ENCODE measurements around the gene ZCCHC9.
"Not testable (repeated sequence)": the region's sequence is repeated elsewhere in the genome, so short reads cannot be mapped to it uniquely, and the experiment has no call there.

Gene ZCCHC9

GRCh38 chr5:81308836-81309235 lies 7.4 kb downstream of the ZCCHC9 start:
- DNase-seq: no peak

- DNase-seq: no peak
Measured at GRCh38 chr5:81310402-81311063, 9.1 kb downstream of the ZCCHC9 start.

DNA sequence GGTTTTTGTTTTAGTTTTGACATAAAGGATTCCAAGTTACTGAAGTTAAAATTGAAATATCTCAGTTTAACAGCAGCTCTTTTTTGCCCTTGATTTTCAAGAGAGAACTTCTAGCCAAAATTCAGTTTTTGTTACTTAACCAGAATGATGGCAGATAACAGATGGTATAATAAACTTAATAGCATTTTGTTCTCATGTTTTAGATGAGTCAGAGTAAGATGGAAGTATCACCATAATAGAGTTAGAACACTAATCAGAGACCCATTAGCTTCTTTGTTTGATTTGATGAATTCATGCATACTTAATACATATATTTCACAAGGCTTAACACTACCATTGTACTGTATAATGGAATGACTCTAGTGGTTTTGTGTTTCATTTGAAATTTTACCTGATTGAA lies 11.9 kb downstream of the ZCCHC9 start:
- no peak for DNase-seq

DNA sequence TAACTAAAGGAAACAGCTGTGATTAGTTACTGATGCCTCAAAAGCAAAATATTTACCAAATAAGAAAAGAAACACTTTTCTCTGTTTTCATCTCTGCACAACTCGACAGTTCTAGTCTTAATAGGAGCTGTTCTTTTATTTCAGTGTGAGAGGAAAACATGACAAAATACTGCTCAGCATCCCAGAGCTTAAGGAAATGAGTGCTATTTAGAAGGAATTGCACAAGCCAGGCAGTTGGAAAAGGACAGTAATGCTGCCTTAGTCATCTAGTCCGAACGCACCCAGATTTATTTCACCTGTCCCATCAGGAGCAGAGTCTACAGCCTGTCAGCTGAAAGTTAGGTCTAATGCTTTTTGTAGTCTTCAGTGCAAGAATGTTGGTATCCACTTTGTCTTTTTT lies 12.3 kb downstream of the ZCCHC9 start:
- DNase-seq: no peak

DNA sequence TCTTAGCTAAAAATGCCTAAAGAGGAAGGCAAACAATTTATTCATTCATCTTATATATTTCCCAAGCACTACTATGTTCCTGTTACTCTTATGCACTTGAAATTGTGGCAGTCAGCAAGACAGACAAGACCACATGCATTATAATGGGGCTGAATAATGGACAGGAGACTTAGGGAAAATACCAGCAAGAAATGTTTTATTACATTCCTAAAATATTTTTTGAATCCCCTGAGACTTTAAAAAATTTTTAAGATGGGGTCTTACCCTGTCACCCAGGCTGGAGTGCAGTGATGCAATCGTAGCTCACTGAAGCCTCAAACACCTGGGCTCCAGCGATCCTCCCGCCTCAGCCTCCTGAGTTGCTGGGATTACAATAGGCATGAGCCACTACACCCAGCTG lies 13.2 kb downstream of the ZCCHC9 start:
- DNase-seq: no peak

- no peak for DNase-seq
Measured at GRCh38 chr5:81315336-81315735, 13.9 kb downstream of the ZCCHC9 start.

DNA sequence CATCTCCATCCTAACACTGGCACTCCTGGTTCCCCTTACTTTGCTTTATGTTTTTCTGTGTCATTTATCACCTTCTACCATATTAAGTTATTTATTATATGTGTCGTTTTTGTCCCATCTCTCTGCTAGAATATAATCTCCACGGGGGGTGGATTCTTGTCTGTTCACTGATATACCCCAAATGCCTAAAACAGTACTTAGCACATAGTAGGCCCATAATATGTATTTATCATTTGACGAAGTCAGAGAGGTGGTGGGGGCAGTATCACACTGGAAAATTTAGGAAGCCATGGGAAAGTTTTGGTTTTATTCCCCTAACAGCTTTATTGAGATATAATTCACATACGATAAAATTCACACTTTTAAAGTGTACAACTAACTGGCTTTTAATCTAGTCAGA lies 14.4 kb downstream of the ZCCHC9 start:
- DNase-seq: no peak

- DNase-seq: no peak
Measured at GRCh38 chr5:81316571-81316970, 15.2 kb downstream of the ZCCHC9 start.

DNA sequence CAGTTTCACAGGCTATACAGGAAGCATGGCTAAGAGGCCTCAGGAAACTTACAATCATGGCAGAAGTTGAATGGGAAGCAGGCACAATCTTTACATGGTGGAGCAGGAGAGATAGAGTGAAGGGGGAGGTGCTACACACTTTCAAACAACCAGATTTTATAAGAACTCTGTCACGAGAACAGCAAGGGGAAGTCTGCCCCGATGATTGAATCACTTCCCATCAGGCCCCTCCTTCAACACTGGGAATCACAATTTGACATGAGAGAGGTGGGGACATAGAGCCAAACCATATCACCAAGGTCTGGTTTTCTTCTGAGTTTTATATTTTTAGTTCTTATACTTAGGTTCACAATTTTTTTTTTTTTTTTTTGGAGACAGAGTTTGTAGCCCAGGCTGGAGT lies 16.1 kb downstream of the ZCCHC9 start:
- no peak for DNase-seq

DNA sequence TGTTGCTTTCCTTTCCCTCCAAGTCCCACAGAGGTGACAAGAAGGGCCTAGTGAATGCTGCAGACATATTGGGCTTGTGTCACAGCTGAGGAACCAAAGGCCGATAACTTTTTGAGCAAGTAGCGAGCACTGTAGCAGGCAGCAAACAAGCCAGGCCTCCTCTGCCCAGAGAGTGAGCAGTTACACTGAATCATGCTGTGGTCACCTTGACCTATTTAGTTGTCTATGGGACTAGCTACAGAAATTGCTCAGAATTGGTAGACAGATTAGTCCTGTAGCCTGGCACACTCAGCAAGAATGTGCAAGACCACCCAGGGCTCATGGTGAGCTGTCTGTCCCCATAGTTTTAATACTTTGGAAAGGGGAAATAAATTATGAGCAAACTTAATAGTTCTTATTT lies 25.2 kb downstream of the ZCCHC9 start:
- no peak for DNase-seq

DNA sequence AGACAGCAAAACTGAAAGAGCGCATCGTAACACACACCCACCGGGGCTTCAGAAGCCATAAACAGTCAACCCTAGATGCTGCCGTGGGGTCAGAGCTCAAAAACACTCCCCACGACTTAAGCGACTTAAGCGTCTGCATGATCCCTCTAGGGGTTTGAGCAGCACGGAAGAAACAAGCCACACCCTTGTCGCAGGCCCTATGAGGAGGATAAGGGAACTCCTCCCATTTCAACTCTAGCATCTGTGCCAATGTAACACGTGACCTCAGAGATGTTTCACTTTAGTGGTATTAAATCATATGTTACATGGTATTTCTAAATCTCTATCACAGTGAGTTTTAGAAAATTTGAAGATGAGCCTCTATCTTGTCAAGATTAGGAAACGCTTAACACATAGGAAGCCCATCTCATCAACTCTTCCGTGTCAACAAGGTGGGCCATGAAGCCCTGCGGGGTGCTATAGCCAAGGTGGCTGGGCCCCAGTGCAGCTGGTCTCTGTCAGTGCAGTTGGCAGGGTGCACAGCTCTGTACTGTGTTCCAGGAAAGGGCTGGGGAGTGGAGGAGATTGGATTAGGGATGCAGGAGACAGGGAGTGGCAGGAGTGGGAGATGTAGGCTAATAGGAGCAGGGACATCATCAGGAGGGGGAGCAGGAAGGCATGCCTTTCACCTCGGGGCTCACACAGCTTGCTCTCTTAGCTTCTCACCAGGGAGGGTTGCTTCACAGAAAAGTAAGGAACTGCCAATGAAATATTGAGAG lies 33.1 kb downstream of the ZCCHC9 start:
- DNase-seq: no peak

GRCh38 chr5:81335946-81336345 lies 34.6 kb downstream of the ZCCHC9 start:
- no peak for DNase-seq

GRCh38 chr5:81336556-81336955 lies 35.2 kb downstream of the ZCCHC9 start:
- DNase-seq: no peak

DNA sequence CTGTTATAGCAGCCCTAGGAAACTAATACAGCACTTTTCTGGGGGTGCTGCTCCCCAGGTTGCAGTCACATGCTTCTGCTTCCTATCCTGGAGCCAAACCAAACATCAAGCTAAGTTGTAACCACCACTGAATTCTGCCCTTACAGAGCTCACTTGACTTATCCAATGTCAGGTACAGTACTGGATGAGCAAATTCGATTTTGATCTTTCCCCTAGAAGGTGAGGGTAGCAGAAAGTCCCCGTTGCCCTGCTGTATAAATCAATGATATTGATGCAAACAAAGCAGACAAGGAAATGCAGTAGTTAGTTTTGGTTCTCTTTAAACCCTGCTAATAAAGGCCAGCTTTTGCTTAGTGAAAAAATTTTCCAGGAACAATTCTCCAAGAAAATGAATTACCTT lies 36.4 kb downstream of the ZCCHC9 start:
- no peak for DNase-seq

DNA sequence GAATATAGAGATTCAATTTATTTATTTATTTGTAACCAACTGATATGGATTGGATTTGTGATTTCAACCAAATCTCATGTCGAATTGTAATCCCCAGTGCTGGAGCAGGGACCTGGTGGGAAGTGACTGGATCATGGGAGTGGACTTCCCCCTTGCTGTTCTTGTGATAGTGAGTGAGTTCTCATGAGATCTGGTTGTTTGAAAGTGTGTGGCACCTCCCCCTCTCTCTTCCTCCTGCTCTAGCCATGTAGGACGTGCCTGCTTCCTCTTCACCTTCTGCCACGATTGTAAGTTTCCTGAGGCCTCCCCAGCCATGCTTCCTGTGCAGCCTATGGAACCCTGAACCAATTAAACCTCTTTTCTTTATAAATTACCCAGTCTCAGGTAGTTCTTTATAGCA lies 36.8 kb downstream of the ZCCHC9 start:
- DNase-seq: not testable (repeated sequence)

DNA sequence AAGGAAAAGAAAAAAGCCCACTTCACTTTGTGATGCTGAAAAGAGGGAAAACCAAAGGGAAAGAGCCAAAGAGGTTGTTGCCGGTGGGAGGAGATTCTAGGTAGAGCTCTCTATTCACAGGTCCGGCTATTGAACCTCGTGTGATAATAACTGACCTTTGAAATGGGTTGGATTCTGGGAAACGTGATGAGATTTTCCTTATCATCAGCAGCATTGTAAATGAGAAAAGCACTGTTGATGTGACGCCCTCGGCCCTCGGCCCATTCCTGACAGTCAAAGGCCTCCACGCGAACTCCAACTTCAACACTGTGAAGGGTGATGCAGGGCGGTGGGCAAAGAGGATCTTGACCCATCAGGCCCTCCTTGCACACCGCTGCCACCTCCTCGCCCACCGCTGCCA lies 43.3 kb downstream of the ZCCHC9 start:
- DNase-seq: no peak

DNA sequence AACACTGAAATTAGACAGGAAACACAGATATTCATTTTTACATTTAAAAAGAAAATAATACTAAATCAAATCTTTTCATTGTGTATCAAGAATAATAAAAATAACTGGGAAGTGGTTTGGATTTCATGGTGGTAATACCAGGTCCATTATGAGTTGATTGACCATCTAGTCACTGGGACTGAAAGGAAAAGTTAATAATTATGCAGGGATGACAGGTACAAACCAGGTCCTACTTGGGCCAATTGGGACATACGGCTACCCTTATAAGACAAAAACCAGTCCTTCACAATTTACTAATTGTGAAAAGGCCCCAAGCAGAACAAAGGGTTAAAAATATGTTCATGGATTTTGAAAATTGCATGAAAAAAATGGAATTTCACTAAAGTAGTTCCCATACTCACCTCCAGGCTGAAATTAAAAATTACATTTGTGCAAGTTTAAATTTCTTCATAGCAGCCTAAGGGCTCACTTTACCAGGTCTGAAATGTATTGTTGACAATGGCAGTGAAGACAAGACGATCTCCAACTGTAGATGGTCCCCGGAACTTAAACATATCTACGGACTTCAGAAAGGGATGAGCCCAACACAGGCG lies 44.1 kb downstream of the ZCCHC9 start:
- no peak for DNase-seq

GRCh38 chr5:81349161-81349560 lies 47.8 kb downstream of the ZCCHC9 start:
- DNase-seq: no peak

DNA sequence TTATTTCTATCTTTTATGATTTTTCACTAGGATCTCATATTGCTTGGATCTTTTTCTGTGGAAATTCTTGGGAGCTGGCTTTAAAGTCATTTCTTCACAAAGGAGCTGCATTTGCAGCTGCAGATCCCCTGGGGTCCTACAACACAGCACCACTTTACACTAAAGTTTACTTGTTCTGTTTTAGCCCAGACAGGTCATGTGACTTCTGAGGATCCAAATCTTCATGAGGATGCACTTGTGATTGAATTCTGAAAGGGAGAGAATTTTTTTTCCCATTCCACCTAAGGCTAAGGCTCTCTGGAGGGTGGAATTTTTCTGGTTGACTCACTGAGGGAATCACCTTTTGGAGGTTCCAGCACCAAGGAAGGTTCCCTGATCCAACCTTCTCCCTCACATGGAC lies 49.1 kb downstream of the ZCCHC9 start:
- DNase-seq: no peak

DNA sequence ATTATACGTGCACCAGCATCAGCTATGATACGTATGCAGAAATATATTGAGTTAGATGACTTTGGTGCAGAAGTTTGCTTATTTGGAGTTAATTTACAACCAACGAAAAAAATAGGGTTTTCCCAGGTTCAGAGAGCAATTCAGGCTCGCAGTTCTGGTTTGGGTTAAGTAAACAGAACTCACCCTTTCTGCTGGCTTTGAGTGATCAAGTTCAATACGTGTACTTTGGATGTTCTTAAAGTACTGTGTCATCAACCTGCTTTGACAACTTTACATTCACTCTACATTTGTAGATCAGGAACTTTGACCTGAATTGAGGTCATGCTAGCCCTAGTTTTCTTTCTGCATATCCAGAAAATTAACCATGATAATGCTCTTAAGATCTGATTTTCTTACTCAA lies 51.8 kb downstream of the ZCCHC9 start:
- no peak for DNase-seq

GRCh38 chr5:81354093-81354492 lies 52.7 kb downstream of the ZCCHC9 start:
- DNase-seq: no peak

DNA sequence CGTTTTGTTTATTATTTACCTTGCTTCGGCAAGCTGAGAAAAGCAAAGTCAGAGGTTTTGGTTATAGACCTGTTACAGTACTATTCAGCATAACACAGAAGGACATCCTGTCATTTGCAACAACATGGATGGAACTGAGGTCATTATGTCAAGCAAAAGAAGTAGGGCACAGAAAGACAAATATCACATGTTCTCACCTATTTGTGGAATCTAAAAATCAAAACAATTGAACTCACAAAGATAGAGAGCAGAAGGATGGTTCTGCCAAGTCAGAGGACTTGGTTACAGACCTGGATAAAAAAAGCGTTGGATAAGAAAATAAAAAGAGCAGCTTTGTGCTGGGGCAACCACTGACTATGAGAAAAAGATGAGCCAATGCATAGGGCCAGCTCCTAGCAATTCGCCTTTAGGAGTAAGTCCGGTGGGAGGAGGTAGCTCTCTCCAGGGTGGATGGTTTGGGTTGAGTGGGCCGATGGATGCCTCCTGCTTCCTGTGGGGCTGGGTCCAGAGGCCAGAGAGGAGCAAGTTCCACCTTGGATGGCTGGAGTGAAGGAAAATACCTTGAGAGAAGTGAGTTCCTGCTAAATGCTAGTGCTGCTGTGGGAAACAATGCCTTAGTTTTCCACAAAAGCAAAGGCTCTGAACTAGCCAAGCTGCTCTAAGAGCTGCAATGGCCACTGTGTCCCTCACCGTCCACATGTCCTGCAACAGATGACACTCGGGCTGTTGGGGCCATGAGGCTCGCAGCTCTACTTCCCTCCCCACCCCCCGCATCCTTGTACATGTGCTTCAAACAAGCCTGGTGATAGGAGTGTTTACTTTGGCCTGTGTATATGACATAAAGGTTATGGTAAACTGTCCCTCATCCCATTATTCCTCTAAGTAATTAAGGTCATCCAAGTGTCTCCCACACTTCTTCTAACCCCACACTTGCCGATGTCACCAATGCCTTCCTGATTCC lies 54.2 kb downstream of the ZCCHC9 start:
- DNase-seq: no peak

GRCh38 chr5:81359108-81359507 lies 57.7 kb downstream of the ZCCHC9 start:
- DNase-seq: no peak
